GM12892 (cell line): ENCODE results near the gene CEMIP2.

ENCODE experiments used
- DNase-seq: peaks from one replicate; pipeline ENCODE4 v3.0.0; 2011; ENCODE audit not compliant: insufficient read length
- FAIRE-seq: peaks from 2 replicates; lab custom pipeline; 2011; peaks lifted over from hg19 to GRCh38; lab: Jason Lieb, UNC
- POLR2A ChIP-seq: IDR thresholded peaks from 2 replicates; pipeline ENCODE4 v1.6.1; 2011; ENCODE audit warnings: low read depth, low read length, control low read depth
- POLR2AphosphoS5 ChIP-seq: IDR thresholded peaks from 2 replicates; pipeline ENCODE4 v1.6.1; 2011; ENCODE audit warnings: low read depth, low read length, control low read depth
- TAF1 ChIP-seq: IDR thresholded peaks from 2 replicates; pipeline ENCODE4 v1.6.1; 2011; ENCODE audit warnings: low read depth, mild to moderate bottlenecking, control low read depth, low read length, borderline replicate concordance

The CEMIP2 gene

GRCh38 chr9:71743217-71743705, 25.1 kb downstream of the CEMIP2 start:
- FAIRE-seq (no peak), DNase-seq (no peak)
- TF ChIP-seq POLR2A, result no peak
- TF ChIP-seq TAF1, result no peak
- TF ChIP-seq POLR2AphosphoS5, result no peak

- TF ChIP-seq POLR2A (no peak), POLR2AphosphoS5 (no peak), TAF1 (no peak)
- DNase-seq, result no peak
- FAIRE-seq, result no peak
Measured at GRCh38 chr9:71742703-71743102, 25.6 kb downstream of the CEMIP2 start.

GRCh38 chr9:71741926-71742648, 26.2 kb downstream of the CEMIP2 start:
- no peak for FAIRE-seq

GRCh38 chr9:71740199-71740598, 28.1 kb downstream of the CEMIP2 start:
- no peak for DNase-seq

More at GRCh38 chr9:71741926-71742648, 26.2 kb downstream of the CEMIP2 start:
- no peak for TF ChIP-seq POLR2A
- no peak for TF ChIP-seq TAF1
- no peak for TF ChIP-seq POLR2AphosphoS5
- no peak for DNase-seq

GRCh38 chr9:71737455-71737854, 30.9 kb downstream of the CEMIP2 start:
- no peak for FAIRE-seq
- DNase-seq, result no peak
- TF ChIP-seq TAF1, result no peak
- no peak for TF ChIP-seq POLR2AphosphoS5
- no peak for TF ChIP-seq POLR2A

More at GRCh38 chr9:71740199-71740598, 28.1 kb downstream of the CEMIP2 start:
- TF ChIP-seq TAF1, result no peak
- no peak for TF ChIP-seq POLR2A
- no peak for TF ChIP-seq POLR2AphosphoS5
- FAIRE-seq, result no peak

- no peak for FAIRE-seq
- DNase-seq, result no peak
- TF ChIP-seq POLR2A, result no peak
- TF ChIP-seq POLR2AphosphoS5, result no peak
- TF ChIP-seq TAF1, result no peak
Measured at GRCh38 chr9:71736236-71736635, 32.1 kb downstream of the CEMIP2 start.

GRCh38 chr9:71734950-71735349, 33.4 kb downstream of the CEMIP2 start:
- DNase-seq (no peak), FAIRE-seq (no peak)
- TF ChIP-seq POLR2AphosphoS5, result no peak
- TF ChIP-seq POLR2A, result no peak
- TF ChIP-seq TAF1, result no peak

GRCh38 chr9:71733176-71733575, 35.1 kb downstream of the CEMIP2 start:
- FAIRE-seq, result no peak
- no peak for DNase-seq
- no peak for TF ChIP-seq TAF1
- no peak for TF ChIP-seq POLR2A
- TF ChIP-seq POLR2AphosphoS5, result no peak

GRCh38 chr9:71729816-71730526, 38.3 kb downstream of the CEMIP2 start:
- no peak for FAIRE-seq

GRCh38 chr9:71726723-71727122, 41.6 kb downstream of the CEMIP2 start:
- FAIRE-seq (no peak), DNase-seq (no peak)
- no peak for TF ChIP-seq TAF1
- no peak for TF ChIP-seq POLR2AphosphoS5
- no peak for TF ChIP-seq POLR2A

More at GRCh38 chr9:71729816-71730526, 38.3 kb downstream of the CEMIP2 start:
- no peak for DNase-seq
- TF ChIP-seq POLR2AphosphoS5, result no peak
- TF ChIP-seq TAF1, result no peak
- TF ChIP-seq POLR2A, result no peak

GRCh38 chr9:71725590-71726338, 42.5 kb downstream of the CEMIP2 start:
- TF ChIP-seq POLR2A, result no peak
- no peak for TF ChIP-seq TAF1
- no peak for TF ChIP-seq POLR2AphosphoS5
- DNase-seq (no peak), FAIRE-seq (no peak)

GRCh38 chr9:71721855-71722254, 46.5 kb downstream of the CEMIP2 start:
- no peak for DNase-seq
- no peak for FAIRE-seq
- TF ChIP-seq POLR2AphosphoS5, result no peak
- no peak for TF ChIP-seq TAF1
- TF ChIP-seq POLR2A, result no peak
